Inflammatory macrophage treated with lipopolysaccharide for 1 hour (primary cell): ENCODE data around the gene MFNG.

ENCODE experiments used
- DNase-seq, 2 donors: peaks; one replicate each; pipeline ENCODE4 v3.0.0-alpha.2; 2020 to 2022

MFNG gene

DNA sequence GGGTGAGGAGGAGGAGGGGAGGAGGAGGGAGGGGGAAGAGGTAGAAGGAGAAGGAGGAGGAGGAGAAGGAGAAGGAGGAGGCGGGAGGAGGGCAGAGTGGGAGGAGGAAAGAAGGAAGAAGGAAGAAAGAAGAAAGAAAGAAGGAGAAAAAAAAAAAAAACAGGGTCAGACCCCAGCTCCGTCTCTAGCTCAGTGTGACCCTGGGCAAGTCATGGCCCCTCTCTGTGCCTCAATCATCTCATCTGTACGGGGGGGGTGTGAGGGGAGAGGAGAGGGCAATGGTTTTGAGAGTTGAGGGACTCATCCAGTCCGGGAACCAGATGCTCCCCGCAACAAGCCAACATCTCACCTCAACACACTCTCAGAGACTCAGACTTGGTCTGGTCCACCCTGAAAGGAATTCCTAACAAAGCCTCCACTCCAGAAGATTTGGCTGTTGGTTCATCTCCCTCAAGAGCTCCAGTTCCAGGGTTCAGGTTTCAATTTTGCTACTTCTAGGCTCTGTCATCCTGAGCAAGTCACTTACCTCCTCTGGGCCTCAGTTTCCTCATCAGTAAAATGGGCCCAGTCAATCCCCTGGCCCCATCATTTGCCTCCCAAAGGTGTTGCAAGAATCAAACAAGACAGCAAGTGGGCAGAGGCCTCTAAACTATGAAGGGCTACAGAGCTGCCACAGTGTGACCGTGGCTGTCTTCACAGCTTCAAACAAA is 25.4 kb upstream of the MFNG start:
- DNase-seq: no peak

DNA sequence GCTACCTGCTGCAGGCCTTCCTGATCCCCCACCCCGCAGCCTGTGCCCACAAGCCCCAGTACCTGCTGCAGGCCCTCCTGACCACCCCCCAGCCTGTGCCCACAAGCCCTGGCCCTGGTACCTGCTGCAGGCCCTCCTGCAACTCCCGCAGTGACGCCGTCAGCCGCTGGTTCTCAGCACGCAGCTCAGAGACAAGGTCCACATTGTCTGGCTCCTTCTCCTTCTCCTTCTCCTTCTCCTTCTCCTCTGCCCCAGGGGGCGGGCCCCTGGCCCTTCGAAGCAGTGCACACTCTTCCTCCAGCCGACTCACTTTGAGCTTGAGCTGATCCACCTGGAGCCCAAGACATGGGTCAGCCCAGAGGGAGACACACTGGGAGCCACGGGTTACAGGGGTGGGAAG is 23.9 kb upstream of the MFNG start:
- no peak for DNase-seq

DNA sequence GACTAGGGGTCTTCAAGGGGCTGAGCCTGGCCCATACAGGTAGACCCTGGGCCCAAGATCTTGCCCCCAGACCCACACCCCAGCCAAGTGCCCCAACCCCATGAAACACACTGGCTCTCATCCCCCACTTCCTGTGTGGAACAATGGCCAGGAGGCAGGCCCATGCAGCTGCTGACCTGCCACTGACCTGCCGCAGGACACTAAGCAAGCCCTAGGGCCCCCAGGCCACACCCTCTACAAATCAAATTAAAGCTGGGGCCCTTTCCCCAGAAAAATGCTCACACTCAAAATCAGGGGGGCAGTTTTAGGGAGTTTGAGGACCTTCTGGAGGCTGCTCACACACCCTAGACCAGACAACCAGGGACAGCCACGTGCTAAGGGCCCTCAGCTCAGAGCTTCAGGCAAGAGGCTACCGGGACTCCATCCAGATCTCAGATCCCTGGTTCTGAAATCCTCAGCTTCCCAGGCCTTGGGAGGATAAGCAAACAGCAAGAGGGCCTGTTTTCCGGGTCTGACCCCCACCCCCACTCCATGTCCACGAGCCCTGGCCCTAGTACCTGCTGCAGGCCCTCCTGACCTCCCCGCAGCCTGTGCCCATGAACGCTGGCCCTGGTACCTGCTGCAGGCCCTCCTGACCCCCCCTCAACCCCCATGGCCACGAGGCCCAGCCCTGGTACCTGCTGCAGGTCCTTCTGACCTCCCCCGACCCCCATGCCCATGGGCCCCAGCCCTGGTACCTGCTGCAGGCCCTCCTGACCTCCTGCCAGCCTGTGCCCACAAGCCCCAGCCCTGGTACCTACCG is 23.1 kb upstream of the MFNG start:
- no peak for DNase-seq

DNA sequence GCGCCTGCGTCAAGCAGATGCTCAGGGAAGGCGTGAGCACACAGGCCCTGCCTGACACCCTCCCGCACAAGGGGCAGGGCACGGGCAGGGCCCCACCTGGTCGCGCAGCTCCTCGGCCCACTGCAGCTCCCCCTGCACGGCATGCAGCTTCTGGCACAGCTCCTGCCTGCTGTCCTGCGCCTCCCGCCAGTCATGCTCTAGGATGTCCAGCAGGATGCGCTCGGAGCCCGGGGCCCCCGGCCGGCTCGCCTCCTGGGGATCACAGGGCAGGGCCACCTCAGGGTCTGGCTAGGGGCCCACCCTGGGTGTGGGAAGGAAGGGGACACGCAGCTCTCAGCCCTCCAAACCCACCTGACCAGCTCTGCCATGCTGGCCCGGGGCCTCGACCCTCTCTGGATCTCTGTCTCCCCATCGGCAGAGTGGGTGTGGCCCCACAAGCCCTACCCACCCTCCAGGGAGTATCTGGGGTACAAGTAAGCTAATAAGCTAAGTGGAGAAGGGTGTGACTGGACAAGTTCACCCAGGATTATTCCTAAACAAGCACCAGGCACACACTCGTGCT is 22.3 kb upstream of the MFNG start:
- no peak for DNase-seq

DNA sequence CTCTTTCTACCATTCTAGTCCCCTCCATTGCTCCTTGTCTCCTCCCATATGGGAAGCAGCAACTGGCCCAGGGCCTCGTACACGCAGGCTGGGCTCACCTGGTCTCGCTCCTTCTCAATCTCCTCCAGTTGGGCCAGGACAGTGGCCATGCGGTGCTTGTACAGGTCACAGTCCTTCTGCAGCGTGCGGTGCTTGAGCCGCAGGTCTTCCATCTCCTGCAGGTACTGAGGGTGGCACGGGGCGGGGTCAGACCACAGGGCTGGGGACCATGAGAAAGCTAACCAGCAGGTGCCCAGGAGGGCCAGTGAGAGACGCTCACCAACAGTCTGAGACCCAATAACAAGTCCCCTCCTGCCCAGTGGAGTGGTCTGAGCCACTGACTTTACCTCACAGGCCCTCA is 21.5 kb upstream of the MFNG start:
- no peak for DNase-seq

DNA sequence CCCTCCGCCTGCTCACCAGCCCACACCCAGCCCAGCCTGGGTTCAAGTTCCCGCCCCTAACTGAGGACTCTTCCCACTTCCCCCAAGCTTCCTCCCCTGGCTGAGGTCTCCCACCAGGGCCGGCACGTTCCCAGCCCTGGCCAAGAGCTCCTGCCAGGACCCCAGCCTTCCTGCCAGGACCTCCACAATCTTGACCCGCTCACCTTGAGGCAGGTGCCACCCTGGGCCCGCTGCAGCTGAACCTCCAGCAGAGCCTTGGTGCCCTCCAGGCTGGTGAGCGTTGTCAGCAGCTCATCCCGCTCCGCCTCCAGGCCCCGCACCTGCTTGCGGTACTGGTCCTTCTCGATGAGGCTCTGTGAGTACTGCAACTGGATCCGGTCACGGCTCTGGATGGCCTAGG is 19.8 kb upstream of the MFNG start:
- DNase-seq: no peak

DNA sequence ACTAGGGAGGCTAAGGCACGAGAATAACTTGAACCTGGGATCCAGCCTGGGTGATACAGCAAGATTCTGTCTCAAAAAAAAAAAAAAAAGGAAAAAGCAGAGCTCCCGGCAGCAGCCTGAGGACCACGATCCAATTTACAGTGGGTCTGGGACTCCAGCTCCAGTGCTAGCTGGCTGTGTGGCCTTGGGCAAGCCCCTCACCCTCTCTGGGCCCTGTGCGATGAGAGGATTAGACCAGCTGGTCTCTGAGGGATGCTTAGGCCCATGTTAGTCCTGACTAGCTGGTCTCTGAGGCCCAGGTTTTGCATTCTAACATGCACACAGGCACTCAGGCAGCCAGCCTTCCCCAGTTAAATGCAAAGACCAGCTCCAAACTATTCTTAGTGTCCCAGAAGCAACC is 19.4 kb upstream of the MFNG start:
- no peak for DNase-seq

DNA sequence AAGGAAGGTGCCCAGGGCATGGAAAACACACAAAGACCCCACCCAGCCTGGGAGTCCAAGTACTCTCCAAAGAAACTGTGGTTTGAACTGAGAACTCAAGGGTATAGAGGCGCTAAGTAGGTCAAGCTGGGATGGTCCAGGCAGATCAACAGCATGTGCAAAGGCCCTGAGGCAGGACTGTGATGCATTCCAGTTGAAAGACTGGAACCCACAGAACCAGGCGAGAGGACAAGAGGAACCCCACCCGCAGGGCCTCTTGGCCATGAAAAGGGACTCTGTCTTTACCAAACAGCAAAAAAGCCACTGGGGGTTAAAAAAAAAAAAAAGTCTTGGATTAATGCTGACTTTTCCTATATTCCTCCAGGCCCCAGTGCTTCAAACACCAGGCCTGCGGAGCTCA is 18.8 kb upstream of the MFNG start:
- no peak for DNase-seq

DNA sequence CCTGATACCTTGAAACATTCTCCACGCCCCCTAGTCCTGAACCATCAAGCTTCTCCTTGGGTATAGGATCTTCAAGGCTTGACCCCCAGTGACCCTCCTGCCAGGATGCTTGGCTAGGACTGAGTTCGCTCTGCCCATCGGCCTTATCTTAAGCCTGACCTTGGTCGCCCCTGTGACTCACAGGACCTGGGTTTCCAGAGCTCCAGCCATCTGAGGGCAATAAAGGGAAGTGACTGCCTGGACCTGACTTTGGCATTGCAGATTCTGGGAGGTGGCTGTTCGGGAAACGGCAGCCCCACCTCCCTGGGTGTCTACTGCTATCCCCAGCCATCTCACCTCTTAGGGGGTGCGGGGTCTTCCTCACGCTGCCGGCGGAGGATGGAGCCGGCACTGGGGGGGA is 17.7 kb upstream of the MFNG start:
- peak in 1 of 2 donors; percentile 48 for DNase-seq

DNA sequence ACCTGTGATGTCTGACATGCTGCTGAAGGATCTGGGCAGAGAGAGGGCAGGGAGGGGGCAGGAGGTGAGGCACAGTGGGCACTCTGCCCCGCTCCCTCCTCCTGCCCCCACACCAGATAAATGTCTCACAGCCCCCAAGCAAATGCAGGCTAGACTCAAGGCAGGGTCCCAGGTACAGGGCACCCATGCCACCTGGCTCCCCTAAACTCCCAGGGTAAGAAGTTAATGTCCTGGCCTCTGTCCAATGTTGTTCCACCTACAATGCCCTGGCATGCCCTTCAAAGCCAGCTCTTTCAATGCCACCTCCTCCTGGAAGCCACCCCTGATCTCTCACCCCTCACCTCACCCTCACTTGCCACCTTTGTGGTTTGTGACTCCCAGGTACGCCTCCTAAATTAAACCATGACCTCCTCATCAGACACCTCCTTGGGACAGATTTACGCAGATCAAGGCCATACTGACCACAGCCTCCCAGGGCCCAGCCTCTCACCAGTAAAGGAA is 17.0 kb upstream of the MFNG start:
- DNase-seq: no peak

DNA sequence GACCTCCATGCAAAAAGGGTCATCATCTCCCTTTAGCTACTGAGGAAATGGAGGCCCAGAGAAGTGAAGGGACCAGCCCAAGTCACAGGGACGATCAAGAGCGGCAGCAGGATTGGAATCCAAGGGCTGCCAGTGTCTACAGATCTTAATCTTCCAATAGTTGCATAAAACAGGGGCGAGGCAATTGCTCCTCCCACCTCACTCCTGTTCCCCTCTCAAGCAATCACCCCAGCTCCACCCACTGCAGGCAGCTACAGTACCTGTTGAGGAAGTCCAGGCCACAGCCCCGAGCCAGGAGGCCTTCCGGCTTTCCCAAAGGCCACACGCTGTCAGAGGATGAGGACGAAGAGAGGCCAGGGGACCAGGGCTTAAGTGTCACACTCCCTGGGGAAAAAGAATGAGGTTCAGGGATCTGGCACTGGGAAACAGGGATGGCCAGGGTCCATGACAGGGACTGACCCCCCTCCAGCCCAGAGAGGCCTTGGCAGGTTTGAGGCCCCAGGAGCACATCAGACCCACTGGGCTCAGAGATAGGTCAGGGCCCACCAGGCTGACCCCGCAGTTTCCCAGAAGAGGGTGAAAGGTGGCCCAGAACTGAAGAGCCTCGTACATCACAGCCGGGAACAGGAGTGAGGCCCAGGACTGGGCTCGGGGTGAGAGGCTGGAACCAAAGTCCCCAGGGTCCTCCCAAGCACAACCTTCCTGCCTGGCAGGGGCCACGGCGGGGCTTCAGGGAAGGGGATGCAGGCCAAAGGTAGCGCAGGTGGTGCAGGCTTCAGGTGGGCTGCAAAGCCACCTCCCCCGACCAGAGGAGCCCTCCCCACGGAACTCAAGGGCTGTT is 16.4 kb upstream of the MFNG start:
- peak in 1 of 2 donors; percentile 11 for DNase-seq

DNA sequence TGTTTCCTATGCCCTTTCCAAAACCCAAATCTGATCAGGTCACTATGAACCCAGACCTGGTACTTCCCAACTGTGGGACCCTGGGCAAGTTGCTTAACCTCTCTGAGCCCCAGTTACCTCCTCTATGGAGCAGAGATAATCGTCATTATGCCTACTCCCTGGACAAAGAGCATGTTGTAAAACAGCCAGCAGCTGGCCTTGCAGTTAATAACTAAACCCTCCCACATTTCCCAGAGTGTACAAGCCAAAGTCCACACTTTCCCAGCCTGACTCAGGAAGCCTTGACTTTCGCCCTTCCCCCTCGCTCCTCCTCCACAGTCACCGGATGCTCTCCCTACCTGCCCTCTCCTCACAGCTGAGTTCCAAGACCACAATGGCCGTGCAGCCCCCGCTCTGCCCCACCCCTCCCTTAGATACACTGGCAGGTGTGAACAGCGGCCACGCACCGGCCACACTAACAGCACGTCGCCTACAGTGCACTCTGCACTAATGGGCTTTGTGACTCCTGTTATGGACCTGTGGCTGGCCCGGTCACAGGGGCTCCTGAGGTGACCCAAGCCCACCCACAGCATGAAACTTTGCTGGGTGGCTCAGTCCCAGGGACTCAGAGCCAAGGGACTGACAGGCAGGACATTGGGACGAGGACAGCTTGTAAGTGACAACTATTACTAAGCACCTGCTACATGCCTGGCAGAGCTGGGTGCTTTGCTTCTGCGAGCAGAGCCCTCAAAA is 15.6 kb upstream of the MFNG start:
- DNase-seq: no peak

DNA sequence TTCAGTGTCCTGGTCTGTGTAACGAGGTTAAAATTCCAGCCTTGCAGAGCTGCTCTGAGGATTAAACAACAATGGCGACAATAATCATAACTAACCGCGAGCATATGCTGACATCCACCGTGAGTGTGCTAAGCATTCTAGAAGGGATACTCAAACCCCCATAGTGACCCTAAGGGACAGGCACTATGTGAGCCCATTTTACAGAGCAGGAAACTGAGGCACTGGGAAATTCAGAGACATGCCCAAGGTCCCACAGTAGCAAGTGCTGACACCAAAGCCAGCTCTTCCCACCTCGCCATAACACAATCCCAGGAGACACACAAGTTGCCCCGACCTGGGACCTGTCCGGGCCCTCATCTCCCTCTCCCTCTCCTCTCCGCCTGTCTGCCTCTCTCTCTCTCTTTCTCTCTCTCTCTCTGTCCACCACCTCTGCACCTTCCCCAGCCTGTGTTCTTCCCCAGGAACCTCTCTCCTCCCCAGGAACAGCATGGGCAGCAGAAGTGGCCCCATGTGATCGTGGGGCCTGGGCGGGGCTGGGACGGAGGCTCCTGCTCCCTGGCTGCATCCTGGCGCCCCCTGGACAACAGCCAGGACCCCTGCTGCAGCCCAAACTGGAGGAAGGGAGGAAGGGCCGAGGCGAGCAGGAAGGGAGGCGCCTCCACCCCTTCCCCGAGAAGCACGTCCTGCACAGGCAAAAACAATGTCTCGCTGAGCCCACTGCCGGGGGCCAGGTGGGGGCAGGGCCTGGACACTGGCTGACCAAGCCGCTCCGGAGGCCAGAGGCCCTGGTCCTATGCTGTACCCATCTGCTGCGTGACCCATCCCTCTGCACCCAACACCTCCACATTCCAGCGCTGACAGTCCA is 14.8 kb upstream of the MFNG start:
- DNase-seq: no peak

DNA sequence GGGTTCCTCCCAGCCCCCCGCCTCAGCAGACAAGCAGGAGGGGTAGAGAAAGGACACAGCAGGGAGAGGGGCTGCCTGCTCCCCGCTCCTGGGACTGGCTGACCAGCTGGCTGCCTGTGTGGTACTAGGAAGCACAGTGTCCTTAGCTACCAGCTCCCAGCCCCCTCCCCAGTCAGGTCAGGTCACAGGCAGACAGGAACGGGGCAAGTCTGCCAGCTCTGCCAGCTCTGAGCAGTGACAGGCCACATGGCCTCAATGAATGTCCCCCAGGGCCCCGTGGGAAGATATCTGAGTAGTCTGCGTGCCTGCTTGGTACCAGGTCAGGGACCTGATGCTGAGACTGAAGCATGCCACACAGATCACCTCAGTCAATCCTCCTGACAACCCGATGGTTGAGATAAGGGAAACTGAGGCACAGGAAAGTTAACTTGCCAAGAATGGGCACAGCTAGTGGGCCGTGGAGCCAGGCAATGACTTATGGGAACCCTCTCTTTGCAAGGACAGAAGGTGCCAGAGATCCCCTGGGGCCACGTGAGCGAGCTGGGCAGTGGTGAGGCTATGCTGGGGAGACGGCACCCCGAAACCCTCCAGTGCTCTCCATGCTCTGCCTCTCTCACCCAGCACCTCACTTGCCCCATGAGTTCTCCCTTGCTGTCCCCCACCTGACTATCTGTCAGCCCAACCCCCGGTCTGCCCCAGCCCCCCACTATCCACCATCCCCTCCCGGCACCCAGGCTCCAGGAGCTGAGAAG is 13.8 kb upstream of the MFNG start:
- DNase-seq: no peak

DNA sequence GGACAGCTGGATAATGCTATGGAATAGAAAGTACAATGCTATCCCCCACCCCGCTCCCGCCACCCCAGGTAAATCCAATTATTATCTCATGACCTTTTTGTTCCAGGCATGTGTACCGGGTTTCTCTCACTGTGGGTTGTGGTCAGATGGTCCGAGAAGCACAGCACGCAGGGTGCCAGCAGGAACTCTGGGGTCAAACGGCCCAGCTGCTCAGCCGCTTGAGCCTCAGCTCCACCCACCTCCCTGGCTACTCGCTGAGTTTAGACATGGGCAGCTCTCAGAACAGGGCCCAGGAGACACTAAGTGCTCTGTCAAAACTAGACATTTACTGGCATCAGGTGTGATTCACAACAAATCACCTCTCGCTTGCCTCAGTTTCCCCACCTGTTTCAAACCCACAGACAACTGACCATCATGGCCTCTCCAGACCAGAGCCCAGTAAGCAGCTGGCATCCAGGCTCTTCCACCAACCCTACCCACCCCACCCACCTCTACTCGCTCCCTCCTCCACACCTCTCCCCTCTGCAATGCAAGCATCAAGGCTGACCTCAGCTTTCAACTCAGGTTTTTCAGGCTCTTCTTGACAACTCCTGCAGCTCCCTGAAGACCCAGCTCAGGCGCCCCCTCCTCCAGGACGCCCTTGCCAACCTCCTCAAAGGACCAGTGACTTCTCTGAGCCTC is 13.0 kb upstream of the MFNG start:
- no peak for DNase-seq

DNA sequence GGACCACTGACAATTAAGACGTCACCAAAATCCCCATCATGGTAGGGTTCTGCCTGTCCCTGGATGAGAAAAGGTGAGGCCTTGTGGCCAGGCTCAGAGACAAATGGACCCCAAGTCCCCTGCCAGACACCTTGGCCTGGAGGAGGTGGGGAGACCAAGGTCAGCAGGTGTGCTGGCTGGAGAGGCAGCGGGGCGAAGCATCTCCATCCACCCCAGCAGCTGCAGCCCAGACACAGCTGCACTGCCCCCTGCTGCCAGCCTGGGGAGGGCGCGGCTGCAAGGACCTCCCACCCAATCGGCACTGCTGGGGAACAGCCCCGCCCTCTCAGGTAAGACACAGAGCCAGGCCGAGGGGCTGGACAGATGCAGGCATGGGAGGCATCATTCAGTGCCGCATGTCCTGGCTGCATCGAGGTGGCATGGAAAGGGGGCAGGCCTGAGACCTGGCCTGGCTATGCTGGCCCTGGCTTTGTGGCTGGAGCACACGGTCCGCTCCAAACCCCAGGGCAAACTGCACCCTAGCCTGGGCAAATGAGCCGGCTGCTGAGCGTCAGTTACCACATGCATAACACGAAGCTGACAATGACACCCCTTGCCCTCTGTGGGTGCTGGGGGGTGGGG is 12.2 kb upstream of the MFNG start:
- peak; percentile 15 to 28 for DNase-seq

DNA sequence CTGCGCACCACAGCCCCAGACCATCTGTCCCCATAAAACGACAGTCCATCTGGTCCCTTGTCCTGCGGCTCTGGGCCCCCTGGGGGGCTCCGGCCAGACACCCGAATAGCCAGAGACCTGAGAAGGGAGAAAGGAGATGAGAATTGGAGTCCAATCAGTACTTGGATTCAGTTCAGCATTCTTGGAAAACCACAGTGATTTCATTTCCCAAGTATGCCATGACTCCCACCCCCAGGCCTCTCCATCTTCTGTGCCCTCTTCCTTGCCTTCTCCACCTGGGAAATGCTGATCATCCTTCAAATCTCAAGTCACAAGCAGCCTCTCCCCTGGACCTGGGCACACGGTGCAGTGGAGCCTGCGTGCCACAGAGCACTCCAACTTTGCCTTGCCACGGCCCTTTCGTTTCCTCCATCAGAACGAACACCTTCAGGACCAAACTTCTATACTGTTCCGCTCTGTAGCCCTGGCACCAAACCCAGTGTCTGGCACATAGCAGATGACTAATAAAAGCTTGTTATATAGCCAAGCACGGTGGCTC is 10.9 kb upstream of the MFNG start:
- DNase-seq: no peak

DNA sequence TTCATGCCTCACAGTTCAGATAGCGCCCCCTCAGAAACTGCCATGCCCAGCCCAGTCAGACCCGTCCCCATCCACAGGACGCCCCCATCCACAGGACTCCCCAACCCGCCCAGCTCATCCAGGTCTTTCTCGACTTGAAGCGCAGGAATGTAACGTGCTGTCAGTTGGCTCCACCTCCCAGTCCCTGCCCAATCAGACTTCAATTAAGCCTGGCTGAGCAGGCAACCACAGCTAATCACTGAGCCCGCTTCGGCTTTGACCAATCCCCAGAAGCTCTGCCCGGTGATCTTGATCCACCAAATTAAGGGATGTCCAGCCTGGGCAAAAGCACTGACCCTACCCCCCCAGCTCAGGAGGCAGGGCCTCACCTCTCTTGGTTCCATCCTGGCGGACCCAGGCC is 10.5 kb upstream of the MFNG start:
- DNase-seq: no peak

DNA sequence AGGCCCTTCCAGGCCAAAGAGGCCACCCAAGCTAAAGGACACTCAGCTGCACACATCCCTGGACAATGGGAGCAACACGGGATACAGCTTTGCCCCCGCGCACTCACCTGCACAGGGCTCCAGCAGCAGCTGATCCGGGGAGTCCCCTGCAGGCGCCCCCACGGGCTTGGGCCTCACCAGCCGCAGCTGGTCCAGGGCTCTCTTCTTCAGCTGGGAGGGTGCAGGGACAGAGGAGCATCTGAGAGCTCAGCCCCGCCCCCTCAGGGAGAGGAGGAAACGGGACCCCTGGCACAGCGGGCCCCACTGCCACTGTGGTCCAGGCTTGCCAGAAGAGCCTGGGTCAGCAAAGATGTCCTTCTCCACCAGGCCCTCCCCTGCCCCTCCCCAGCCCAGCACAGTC is 7.8 kb upstream of the MFNG start:
- DNase-seq: no peak
